GM23338 (cell line): ENCODE results near the gene PIGS. TPM values are rescaled to one million over a fixed set of nuclear protein-coding genes. Genes with fewer than 3 reads are reported as not detected.

Experiments used
- ATAC-seq: fragments of 200-7000 bp; cut with Tn5 transposase; 3 replicates; pipeline ENCODE4 v1.9.1; 2020
- DNase-seq: peaks from one replicate; pipeline ENCODE4 v3.0.0-alpha.2; 2015; ENCODE audit warnings: low spot score
- H2AFZ ChIP-seq: fragments of 200-600 bp; sonication (generic); 2 replicates; pipeline ENCODE4 v1.8.0; 2016; ENCODE audit warnings: antibody characterized with exemption, mild to moderate bottlenecking, moderate library complexity
- H3F3A ChIP-seq: fragments of 200-600 bp; sonication (generic); replicated peaks from 2 replicates; pipeline ENCODE4 v1.8.0; 2017; ENCODE audit warnings: antibody characterized with exemption, mixed run types, low read depth
- H3K27ac ChIP-seq: fragments of 200-600 bp; sonication (generic); 2 replicates; pipeline ENCODE4 v1.6.1; 2016; ENCODE audit warnings: low read depth
- H3K27me3 ChIP-seq: fragments of 200-600 bp; sonication (generic); 2 replicates; pipeline ENCODE4 v1.8.0; 2016; ENCODE audit warnings: mild to moderate bottlenecking, mixed run types, moderate library complexity; ENCODE audit not compliant: insufficient read depth
- H3K36me3 ChIP-seq: fragments of 200-600 bp; sonication (generic); 2 replicates; pipeline ENCODE4 v1.8.0; 2016; ENCODE audit warnings: mild to moderate bottlenecking; ENCODE audit not compliant: insufficient read depth
- H3K4me1 ChIP-seq: fragments of 200-600 bp; sonication (generic); 2 replicates; pipeline ENCODE4 v1.8.0; 2016; ENCODE audit warnings: mild to moderate bottlenecking, moderate library complexity; ENCODE audit not compliant: insufficient read depth
- H3K4me2 ChIP-seq: fragments of 200-600 bp; sonication (generic); 2 replicates; pipeline ENCODE4 v1.7.1; 2017; ENCODE audit warnings: mixed run types
- H3K4me3 ChIP-seq: fragments of 200-600 bp; sonication (generic); 2 replicates; pipeline ENCODE4 v1.6.1; 2016; ENCODE audit warnings: mixed run types
- H3K79me2 ChIP-seq: fragments of 200-600 bp; sonication (generic); replicated peaks from 2 replicates; pipeline ENCODE4 v1.8.0; 2017; ENCODE audit warnings: mild to moderate bottlenecking; ENCODE audit not compliant: insufficient read depth
- H3K9me2 ChIP-seq: fragments of 200-600 bp; sonication (generic); 2 replicates; pipeline ENCODE4 v1.8.0; 2017; ENCODE audit not compliant: insufficient read depth
- H4K20me1 ChIP-seq: fragments of 200-600 bp; sonication (generic); replicated peaks from 2 replicates; pipeline ENCODE4 v1.8.0; 2017; ENCODE audit warnings: mild to moderate bottlenecking; ENCODE audit not compliant: insufficient read depth
- H3K27ac Mint-ChIP-seq: 2 replicates; pipeline ENCODE4 v1.8.0; 2020; ENCODE audit warnings: inconsistent platforms, mild to moderate bottlenecking, moderate library complexity, mixed read lengths
- H3K27me3 Mint-ChIP-seq: 3 replicates; pipeline ENCODE4 v1.8.0; 2022; ENCODE audit warnings: low read depth, mild to moderate bottlenecking, moderate library complexity, mixed read lengths, inconsistent platforms; ENCODE audit not compliant: insufficient read depth, poor library complexity
- H3K36me3 Mint-ChIP-seq: 3 replicates; pipeline ENCODE4 v1.8.0; 2021; ENCODE audit warnings: low read depth, mild to moderate bottlenecking, inconsistent platforms, moderate library complexity, mixed read lengths
- H3K4me1 Mint-ChIP-seq: 3 replicates; pipeline ENCODE4 v1.8.0; 2020; ENCODE audit warnings: mild to moderate bottlenecking, inconsistent platforms, mixed read lengths
- H3K4me3 Mint-ChIP-seq: 3 replicates; pipeline ENCODE4 v1.8.0; 2021; ENCODE audit warnings: moderate library complexity, mild to moderate bottlenecking, inconsistent platforms, mixed read lengths
- H3K9me3 Mint-ChIP-seq: 3 replicates; pipeline ENCODE4 v1.8.0; 2020; ENCODE audit warnings: moderate library complexity, mild to moderate bottlenecking, inconsistent platforms, mixed read lengths
- CREB1 ChIP-seq: fragments of 250-450 bp; sonication (Bioruptor Pico); IDR thresholded peaks from 2 replicates; pipeline ENCODE4 v1.5.0; 2020; ENCODE audit warnings: low read depth, mild to moderate bottlenecking, moderate library complexity
- ETS1 ChIP-seq: IDR thresholded peaks from 2 replicates; pipeline ENCODE4 v1.6.1; 2016; ENCODE audit warnings: antibody characterized with exemption
- EZH2 ChIP-seq: fragments of 200-600 bp; sonication (generic); IDR thresholded peaks from one replicate; pipeline ENCODE4 v1.8.0; 2017; ENCODE audit warnings: antibody characterized with exemption, mild to moderate bottlenecking, low read depth; ENCODE audit not compliant: unreplicated experiment
- EZH2phosphoT487 ChIP-seq: fragments of 200-600 bp; sonication (generic); IDR thresholded peaks from one replicate; pipeline ENCODE4 v1.8.1; 2018; ENCODE audit warnings: antibody characterized with exemption; ENCODE audit not compliant: unreplicated experiment
- JUNB ChIP-seq: IDR thresholded peaks from one replicate; pipeline ENCODE4 v1.6.1; 2016; ENCODE audit warnings: antibody characterized with exemption; ENCODE audit not compliant: unreplicated experiment
- NANOG ChIP-seq: IDR thresholded peaks from 2 replicates; pipeline ENCODE4 v1.6.1; 2016; ENCODE audit warnings: antibody characterized with exemption, borderline replicate concordance
- POLR2AphosphoS5 ChIP-seq: IDR thresholded peaks from 2 replicates; pipeline ENCODE4 v1.6.1; 2016; ENCODE audit warnings: antibody characterized with exemption, low read depth
- REST ChIP-seq: IDR thresholded peaks from one replicate; pipeline ENCODE4 v1.6.1; 2018; ENCODE audit warnings: antibody characterized with exemption; ENCODE audit not compliant: unreplicated experiment
- STAT1 ChIP-seq: IDR thresholded peaks from one replicate; pipeline ENCODE4 v1.6.1; 2016; ENCODE audit warnings: antibody characterized with exemption; ENCODE audit not compliant: unreplicated experiment
- ZNF114 ChIP-seq: fragments of 250-450 bp; sonication (Bioruptor Pico); IDR thresholded peaks from 2 replicates; pipeline ENCODE4 v1.5.0; 2020; ENCODE audit warnings: mild to moderate bottlenecking, moderate library complexity
- ZNF331 ChIP-seq: fragments of 250-450 bp; sonication (Bioruptor Pico); IDR thresholded peaks from 2 replicates; pipeline ENCODE4 v1.5.0; 2020; ENCODE audit warnings: low read depth, mild to moderate bottlenecking, moderate library complexity
- ZNF462 ChIP-seq: fragments of 250-450 bp; sonication (Bioruptor Pico); IDR thresholded peaks from 2 replicates; pipeline ENCODE4 v1.5.0; 2020; ENCODE audit warnings: mild to moderate bottlenecking, moderate library complexity
- polyA plus RNA-seq: library from polyadenylated mRNA; unstranded; fragments of >200 nt; fragmentation: Nextera tagmentation; extraction: Ambion mirVana; gene quantifications from 2 replicates; pipeline ENCODE4 v1.2.1, GENCODE V29; 2016
- total RNA-seq: library from RNA; depleted of rRNA; stranded (reverse); fragments of >200 nt; shearing (Covaris generic); gene quantifications from 2 replicates; pipeline ENCODE4 v1.2.3, GENCODE V29; 2014
- TF ChIP-seq, protein P1 (sequence below), 2 experiments: fragments of 200-600 bp in 1 of 2; sonication (generic) in 1 of 2; conservative IDR thresholded peaks; 2 replicates each; pipeline versions ENCODE4 v1.5.1 to v1.6.1; 2016 to 2017; ENCODE audit warnings: antibody characterized with exemption in 2 of 2, low read depth in 2 of 2, mild to moderate bottlenecking in 2 of 2, moderate library complexity in 1 of 2

Gene PIGS
- total and polyA plus RNA-seq, 2 experiments from 2014 or later = 16.4 to 53.2 TPM

GRCh38 chr17:28530926-28531325 is 40.4 kb downstream of the PIGS start:
- Histone ChIP-seq H3K36me3 (no peaks in the 10 kb centered on the region), H3K4me1 (no peaks in the 10 kb centered on the region; the same call in 1 of the 2 replicates), H3F3A (no peaks in the 10 kb centered on the region), H4K20me1 (no peaks in the 10 kb centered on the region), H3K4me3 (no peak overlapping the region), H3K4me2 (no peak overlapping the region), H3K27me3 (no peaks in the 10 kb centered on the region), H2AFZ (no peak overlapping the region), H3K9me2 (no peaks in the 10 kb centered on the region), H3K79me2 (no peaks in the 10 kb centered on the region), H3K27ac (no peak overlapping the region)
- ATAC-seq = no peak
- Mint-ChIP-seq H3K4me3 (no peak overlapping the region), H3K9me3 (no peaks in the 10 kb centered on the region; the same call in 2 of the 3 replicates), H3K27ac (no peak overlapping the region), H3K27me3 (peaks cover 14% of the 10 kb centered on the region), H3K4me1 (0 out of 3 replicates have a peak, but pooled peaks cover 3% of the 10 kb centered on the region), H3K36me3 (no peaks in the 10 kb centered on the region)
- TF ChIP-seq, protein P1, sequence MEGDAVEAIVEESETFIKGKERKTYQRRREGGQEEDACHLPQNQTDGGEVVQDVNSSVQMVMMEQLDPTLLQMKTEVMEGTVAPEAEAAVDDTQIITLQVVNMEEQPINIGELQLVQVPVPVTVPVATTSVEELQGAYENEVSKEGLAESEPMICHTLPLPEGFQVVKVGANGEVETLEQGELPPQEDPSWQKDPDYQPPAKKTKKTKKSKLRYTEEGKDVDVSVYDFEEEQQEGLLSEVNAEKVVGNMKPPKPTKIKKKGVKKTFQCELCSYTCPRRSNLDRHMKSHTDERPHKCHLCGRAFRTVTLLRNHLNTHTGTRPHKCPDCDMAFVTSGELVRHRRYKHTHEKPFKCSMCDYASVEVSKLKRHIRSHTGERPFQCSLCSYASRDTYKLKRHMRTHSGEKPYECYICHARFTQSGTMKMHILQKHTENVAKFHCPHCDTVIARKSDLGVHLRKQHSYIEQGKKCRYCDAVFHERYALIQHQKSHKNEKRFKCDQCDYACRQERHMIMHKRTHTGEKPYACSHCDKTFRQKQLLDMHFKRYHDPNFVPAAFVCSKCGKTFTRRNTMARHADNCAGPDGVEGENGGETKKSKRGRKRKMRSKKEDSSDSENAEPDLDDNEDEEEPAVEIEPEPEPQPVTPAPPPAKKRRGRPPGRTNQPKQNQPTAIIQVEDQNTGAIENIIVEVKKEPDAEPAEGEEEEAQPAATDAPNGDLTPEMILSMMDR (conservative IDR thresholded peaks at IDR 0.05; ENCODE audit: low read depth in 2 of 2) = no peak
- TF ChIP-seq CREB1 (CRISPR knock-in tag) = no peak
- TF ChIP-seq POLR2AphosphoS5 = no peak
- no peak for TF ChIP-seq ZNF462
- TF ChIP-seq ZNF331 (CRISPR knock-in tag) = no peak
- no peak for TF ChIP-seq EZH2phosphoT487
- no peak for TF ChIP-seq NANOG
- no peak for TF ChIP-seq STAT1
- TF ChIP-seq REST = no peak
- TF ChIP-seq JUNB = no peak
- TF ChIP-seq EZH2 = no peak
- TF ChIP-seq ETS1 = no peak
- no peak for TF ChIP-seq ZNF114 (CRISPR knock-in tag)
- no peak for DNase-seq
